WTC11 (cell line): ENCODE results near the gene SNX8. TPM values are rescaled to one million over a fixed set of nuclear protein-coding genes. Genes with fewer than 3 reads are reported as not detected.

Experiments
- ATAC-seq: fragments of 200-7000 bp; cut with Tn5 transposase; 2 replicates; pipeline ENCODE4 v1.10.0; 2021; ENCODE audit warnings: mild to moderate bottlenecking, moderate library complexity
- CTCF ChIA-PET: fragments of 300-600 bp; sonication (Branson Sonifier 250); formaldehyde crosslinking; loops from one replicate; lab custom pipeline; 2021; ENCODE audit warnings: antibody characterized with exemption; lab: Charles Lee
- POLR2A ChIA-PET: fragments of 350-600 bp; sonication (Branson Sonifier 250); formaldehyde crosslinking; loops from one replicate; lab custom pipeline; 2021; ENCODE audit warnings: antibody characterized with exemption; lab: Charles Lee
- DNase-seq: peaks from one replicate; pipeline ENCODE4 v3.0.0; 2021; ENCODE audit warnings: low spot score
- H3K27ac Mint-ChIP-seq: 2 replicates; pipeline ENCODE4 v1.8.0; 2021; ENCODE audit warnings: mixed read lengths
- H3K27me3 Mint-ChIP-seq: 2 replicates; pipeline ENCODE4 v1.8.0; 2021; ENCODE audit warnings: low read depth, mild to moderate bottlenecking, moderate library complexity, mixed read lengths
- H3K36me3 Mint-ChIP-seq: 2 replicates; pipeline ENCODE4 v1.8.0; 2021; ENCODE audit warnings: mixed read lengths
- H3K4me1 Mint-ChIP-seq: 2 replicates; pipeline ENCODE4 v1.8.0; 2022; ENCODE audit warnings: mixed read lengths
- H3K4me3 Mint-ChIP-seq: 2 replicates; pipeline ENCODE4 v1.8.0; 2021; ENCODE audit warnings: mild to moderate bottlenecking, moderate library complexity, mixed read lengths
- H3K9me3 Mint-ChIP-seq: 2 replicates; pipeline ENCODE4 v1.8.0; 2021; ENCODE audit warnings: mixed read lengths
- ATF1 ChIP-seq: sonication (generic); formaldehyde crosslinking; IDR thresholded peaks from 2 replicates; pipeline ENCODE4 v1.8.1; 2023; ENCODE audit warnings: mild to moderate bottlenecking, moderate library complexity, missing genetic modification reagents
- ATF2 ChIP-seq: sonication (generic); formaldehyde crosslinking; IDR thresholded peaks from 2 replicates; pipeline ENCODE4 v1.8.1; 2022; ENCODE audit warnings: low read depth, missing genetic modification reagents, borderline replicate concordance
- ATF3 ChIP-seq: sonication (generic); formaldehyde crosslinking; conservative IDR thresholded peaks from 2 replicates; pipeline ENCODE4 v1.8.1; 2022; ENCODE audit warnings: mild to moderate bottlenecking, missing genetic modification reagents
- CBFB ChIP-seq: sonication (generic); formaldehyde crosslinking; IDR thresholded peaks from 2 replicates; pipeline ENCODE4 v1.8.1; 2022; ENCODE audit warnings: mild to moderate bottlenecking, low read depth, missing genetic modification reagents
- E2F1 ChIP-seq: sonication (generic); formaldehyde crosslinking; IDR thresholded peaks from 2 replicates; pipeline ENCODE4 v1.8.0; 2022; ENCODE audit warnings: mild to moderate bottlenecking, missing genetic modification reagents
- ERG ChIP-seq: fragments of 250-450 bp; sonication (Bioruptor Pico); IDR thresholded peaks from 2 replicates; pipeline ENCODE4 v1.8.0; 2021; ENCODE audit warnings: mild to moderate bottlenecking
- FOXP1 ChIP-seq: sonication (generic); formaldehyde crosslinking; IDR thresholded peaks from 2 replicates; pipeline ENCODE4 v1.8.0; 2022; ENCODE audit warnings: missing genetic modification reagents, mild to moderate bottlenecking, moderate library complexity, borderline replicate concordance
- GABPB1 ChIP-seq: sonication (generic); formaldehyde crosslinking; IDR thresholded peaks from 2 replicates; pipeline ENCODE4 v1.8.1; 2023; ENCODE audit warnings: mild to moderate bottlenecking, missing genetic modification reagents
- GRHL2 ChIP-seq: fragments of 250-450 bp; sonication (Bioruptor Pico); IDR thresholded peaks from 2 replicates; pipeline ENCODE4 v1.8.0; 2022; ENCODE audit warnings: mild to moderate bottlenecking, moderate library complexity; ENCODE audit not compliant: insufficient replicate concordance, severe bottlenecking
- HMGA2 ChIP-seq: fragments of 250-450 bp; sonication (Bioruptor Pico); IDR thresholded peaks from 2 replicates; pipeline ENCODE4 v1.4.0; 2021; ENCODE audit warnings: mild to moderate bottlenecking, moderate library complexity
- JUN ChIP-seq: sonication (generic); formaldehyde crosslinking; IDR thresholded peaks from 2 replicates; pipeline ENCODE4 v1.8.0; 2023; ENCODE audit warnings: mild to moderate bottlenecking, missing genetic modification reagents
- NFYB ChIP-seq: sonication (generic); formaldehyde crosslinking; conservative IDR thresholded peaks from 2 replicates; pipeline ENCODE4 v1.8.0; 2022; ENCODE audit warnings: low read depth, missing genetic modification reagents
- OVOL2 ChIP-seq: fragments of 250-450 bp; sonication (Bioruptor Pico); IDR thresholded peaks from 2 replicates; pipeline ENCODE4 v1.9.0; 2021; ENCODE audit warnings: mild to moderate bottlenecking, borderline replicate concordance
- PRRX2 ChIP-seq: fragments of 250-450 bp; sonication (Bioruptor Pico); IDR thresholded peaks from 2 replicates; pipeline ENCODE4 v1.8.0; 2021; ENCODE audit warnings: mild to moderate bottlenecking
- ZMAT4 ChIP-seq: fragments of 250-450 bp; sonication (Bioruptor Pico); IDR thresholded peaks from 2 replicates; pipeline ENCODE4 v1.9.0; 2021; ENCODE audit warnings: mild to moderate bottlenecking
- ZNF219 ChIP-seq: sonication (generic); formaldehyde crosslinking; IDR thresholded peaks from 2 replicates; pipeline ENCODE4 v1.8.0; 2023; ENCODE audit warnings: missing genetic modification reagents, mild to moderate bottlenecking, borderline replicate concordance
- ZNF317 ChIP-seq: sonication (generic); formaldehyde crosslinking; IDR thresholded peaks from 2 replicates; pipeline ENCODE4 v1.8.1; 2023; ENCODE audit warnings: low read depth, mild to moderate bottlenecking, moderate library complexity, missing genetic modification reagents, borderline replicate concordance
- ZNF416 ChIP-seq: fragments of 250-450 bp; sonication (Bioruptor Pico); IDR thresholded peaks from 2 replicates; pipeline ENCODE4 v1.9.0; 2021; ENCODE audit warnings: mild to moderate bottlenecking, inconsistent platforms
- ZNF423 ChIP-seq: fragments of 250-450 bp; sonication (Bioruptor Pico); IDR thresholded peaks from 2 replicates; pipeline ENCODE4 v2.1.2; 2022; ENCODE audit warnings: mild to moderate bottlenecking, moderate library complexity
- ZNF671 ChIP-seq: fragments of 250-450 bp; sonication (Bioruptor Pico); IDR thresholded peaks from 2 replicates; pipeline ENCODE4 v1.8.0; 2021; ENCODE audit warnings: mild to moderate bottlenecking
- total RNA-seq: library from RNA; stranded (reverse); gene quantifications from 3 replicates; pipeline ENCODE4 v1.2.3, GENCODE V29; 2021
- TF ChIP-seq, protein P1 (sequence below): fragments of 250-450 bp; sonication (Bioruptor Pico); IDR thresholded peaks from 2 replicates; pipeline ENCODE4 v1.9.0; 2021; ENCODE audit warnings: mild to moderate bottlenecking, borderline replicate concordance

SNX8 gene
- total RNA-seq, 1 experiment from 2014 or later, result 50.8 TPM

DNA sequence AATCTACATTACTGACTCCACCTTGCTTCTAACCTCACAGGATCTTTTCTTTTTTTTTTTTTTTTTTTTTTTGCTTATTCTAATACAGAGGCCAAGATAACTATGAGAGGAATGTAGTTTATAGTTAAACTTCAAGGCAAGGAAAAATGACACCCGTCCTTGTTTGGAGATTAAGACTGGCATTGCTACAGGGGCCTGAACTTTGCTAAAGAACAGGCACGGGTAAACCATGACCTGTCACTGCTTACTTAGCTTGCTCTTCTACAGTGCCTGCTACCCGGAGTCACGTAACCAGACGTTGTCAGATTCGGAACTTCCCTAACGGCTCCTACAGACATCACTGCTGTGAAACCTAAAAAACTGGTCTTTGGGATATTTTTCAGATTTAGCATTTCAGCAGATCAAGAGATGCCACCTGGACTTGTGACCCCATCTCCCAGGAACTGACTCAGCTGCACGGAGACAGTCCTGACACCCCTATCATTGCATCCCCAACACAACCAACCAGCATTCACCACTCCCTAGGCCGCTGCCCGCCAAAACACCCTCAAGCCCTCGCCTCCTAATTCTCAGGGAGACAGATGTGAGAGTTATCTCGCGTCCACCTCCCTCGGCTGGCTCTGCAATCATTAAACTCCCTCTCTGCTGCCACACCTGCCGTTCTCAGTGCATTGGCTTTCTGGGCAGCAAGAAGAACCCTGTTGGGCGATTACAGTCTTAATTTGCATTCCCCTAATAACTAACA is 109.0 kb downstream of the SNX8 start:
- DNase-seq, result peak; percentile 5
- Mint-ChIP-seq H3K9me3 (no peaks in the 10 kb centered on the region), H3K36me3 (peaks cover 31% of the 10 kb centered on the region), H3K4me3 (no peak overlapping the region), H3K27ac (peak overlapping the region; percentile 51; the same call in 1 of the 2 replicates), H3K4me1 (no peaks in the 10 kb centered on the region), H3K27me3 (no peaks in the 10 kb centered on the region)
- no peak for ATAC-seq
- POLR2A ChIA-PET, result no interaction called here
- TF ChIP-seq ZNF671 (CRISPR knock-in tag), result no peak
- TF ChIP-seq PRRX2 (CRISPR knock-in tag), result no peak
- no peak for TF ChIP-seq CBFB
- TF ChIP-seq ZNF219 (CRISPR knock-in tag), result no peak
- no peak for TF ChIP-seq GABPB1 (CRISPR knock-in tag)
- no peak for TF ChIP-seq ZNF317 (CRISPR knock-in tag)
- TF ChIP-seq, protein P1, sequence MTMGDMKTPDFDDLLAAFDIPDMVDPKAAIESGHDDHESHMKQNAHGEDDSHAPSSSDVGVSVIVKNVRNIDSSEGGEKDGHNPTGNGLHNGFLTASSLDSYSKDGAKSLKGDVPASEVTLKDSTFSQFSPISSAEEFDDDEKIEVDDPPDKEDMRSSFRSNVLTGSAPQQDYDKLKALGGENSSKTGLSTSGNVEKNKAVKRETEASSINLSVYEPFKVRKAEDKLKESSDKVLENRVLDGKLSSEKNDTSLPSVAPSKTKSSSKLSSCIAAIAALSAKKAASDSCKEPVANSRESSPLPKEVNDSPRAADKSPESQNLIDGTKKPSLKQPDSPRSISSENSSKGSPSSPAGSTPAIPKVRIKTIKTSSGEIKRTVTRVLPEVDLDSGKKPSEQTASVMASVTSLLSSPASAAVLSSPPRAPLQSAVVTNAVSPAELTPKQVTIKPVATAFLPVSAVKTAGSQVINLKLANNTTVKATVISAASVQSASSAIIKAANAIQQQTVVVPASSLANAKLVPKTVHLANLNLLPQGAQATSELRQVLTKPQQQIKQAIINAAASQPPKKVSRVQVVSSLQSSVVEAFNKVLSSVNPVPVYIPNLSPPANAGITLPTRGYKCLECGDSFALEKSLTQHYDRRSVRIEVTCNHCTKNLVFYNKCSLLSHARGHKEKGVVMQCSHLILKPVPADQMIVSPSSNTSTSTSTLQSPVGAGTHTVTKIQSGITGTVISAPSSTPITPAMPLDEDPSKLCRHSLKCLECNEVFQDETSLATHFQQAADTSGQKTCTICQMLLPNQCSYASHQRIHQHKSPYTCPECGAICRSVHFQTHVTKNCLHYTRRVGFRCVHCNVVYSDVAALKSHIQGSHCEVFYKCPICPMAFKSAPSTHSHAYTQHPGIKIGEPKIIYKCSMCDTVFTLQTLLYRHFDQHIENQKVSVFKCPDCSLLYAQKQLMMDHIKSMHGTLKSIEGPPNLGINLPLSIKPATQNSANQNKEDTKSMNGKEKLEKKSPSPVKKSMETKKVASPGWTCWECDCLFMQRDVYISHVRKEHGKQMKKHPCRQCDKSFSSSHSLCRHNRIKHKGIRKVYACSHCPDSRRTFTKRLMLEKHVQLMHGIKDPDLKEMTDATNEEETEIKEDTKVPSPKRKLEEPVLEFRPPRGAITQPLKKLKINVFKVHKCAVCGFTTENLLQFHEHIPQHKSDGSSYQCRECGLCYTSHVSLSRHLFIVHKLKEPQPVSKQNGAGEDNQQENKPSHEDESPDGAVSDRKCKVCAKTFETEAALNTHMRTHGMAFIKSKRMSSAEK (CRISPR knock-in tag), result no peak
- TF ChIP-seq OVOL2 (CRISPR knock-in tag), result no peak
- no peak for TF ChIP-seq HMGA2 (CRISPR knock-in tag)
- no peak for TF ChIP-seq NFYB
- TF ChIP-seq E2F1 (CRISPR knock-in tag), result no peak
- TF ChIP-seq ERG, result no peak
- TF ChIP-seq ZNF416 (CRISPR knock-in tag), result no peak
- TF ChIP-seq GRHL2 (CRISPR knock-in tag), result no peak
- CTCF ChIA-PET, result interaction anchor here (0.7 kb wide), 1 partner anchor 63 kb away, joined by 6 read pairs; no protein-coding TSS in a partner anchor

- H3K4me3 Mint-ChIP-seq, result no peak overlapping the region
- ATAC-seq, result no peak
- ChIA-PET POLR2A (no interaction called here), CTCF (interaction anchor here (0.8 kb wide), 1 partner anchor 9 kb away, joined by 4 read pairs; no protein-coding TSS in a partner anchor)
- DNase-seq, result no peak
- peaks cover 33% of the 10 kb centered on the region for H3K36me3 Mint-ChIP-seq
- H3K4me1 Mint-ChIP-seq, result no peaks in the 10 kb centered on the region
- no peaks in the 10 kb centered on the region for H3K27me3 Mint-ChIP-seq
- H3K27ac Mint-ChIP-seq, result peak overlapping the region; percentile 29; the same call in 1 of the 2 replicates
- no peaks in the 10 kb centered on the region for H3K9me3 Mint-ChIP-seq
- TF ChIP-seq ATF1 (no peak), ATF2 (CRISPR knock-in tag) (no peak), JUN (CRISPR knock-in tag) (no peak), ZNF423 (no peak), FOXP1 (CRISPR knock-in tag) (no peak), ATF3 (no peak), ZMAT4 (no peak)
- TF ChIP-seq, protein P1 (CRISPR knock-in tag), result no peak
Measured at GRCh38 chr7:2204446-2204845, 109.8 kb downstream of the SNX8 start.
